NCI-H1105 (cell line): ENCODE results near the gene SETBP1.

Experiments
- DNase-seq: peaks from one replicate; lab custom pipeline; 2025; lab: John Stamatoyannopoulos, UW

Gene SETBP1

DNA sequence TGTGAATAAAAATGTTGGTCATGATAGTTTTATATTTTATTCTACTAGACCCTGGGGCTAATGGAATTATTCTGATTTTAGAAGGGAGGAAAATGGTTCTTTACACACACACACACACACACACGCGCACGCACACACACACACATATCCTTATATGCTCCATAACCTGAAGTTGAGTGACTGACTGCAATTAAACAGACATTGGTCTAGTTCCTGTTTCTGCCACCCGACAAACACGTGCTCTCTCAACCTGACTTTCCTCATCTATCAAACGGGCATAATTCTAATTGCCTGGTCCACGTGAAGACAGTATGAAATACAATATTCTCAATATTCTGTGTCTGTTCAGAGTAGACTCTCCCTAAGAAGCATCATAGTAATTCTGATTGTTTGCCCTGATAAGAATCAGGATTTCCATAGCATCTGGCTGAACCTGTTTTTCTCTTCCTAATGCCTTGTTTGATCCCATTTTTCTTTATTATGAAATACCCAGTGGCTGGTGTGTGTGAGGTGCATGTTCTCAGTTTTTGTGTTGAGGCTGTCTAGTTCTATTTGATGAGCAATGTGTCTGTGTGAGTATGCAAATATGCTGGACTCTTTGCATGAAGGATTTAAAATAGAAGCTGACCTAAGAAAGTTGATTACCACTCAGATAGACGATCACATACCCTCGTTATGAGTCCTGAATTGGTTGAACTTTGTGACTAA is 51.0 kb downstream of the SETBP1 start:
- DNase-seq: no peak

DNA sequence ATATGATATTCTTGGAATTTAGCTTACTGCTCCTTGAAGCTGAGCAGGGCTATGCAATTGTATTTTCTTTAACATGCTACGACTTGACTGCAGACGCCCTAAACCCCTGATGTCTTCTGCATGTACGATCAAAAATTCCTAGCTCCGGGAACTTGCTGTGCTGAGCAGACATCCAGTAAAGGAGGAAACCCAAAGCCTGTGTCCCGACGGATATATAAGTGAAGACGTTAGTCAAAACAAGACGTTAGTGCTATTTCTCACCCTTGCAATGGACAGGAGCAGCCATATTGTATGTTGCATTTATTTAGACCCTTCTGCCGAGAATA is 51.5 kb downstream of the SETBP1 start:
- DNase-seq: no peak

DNA sequence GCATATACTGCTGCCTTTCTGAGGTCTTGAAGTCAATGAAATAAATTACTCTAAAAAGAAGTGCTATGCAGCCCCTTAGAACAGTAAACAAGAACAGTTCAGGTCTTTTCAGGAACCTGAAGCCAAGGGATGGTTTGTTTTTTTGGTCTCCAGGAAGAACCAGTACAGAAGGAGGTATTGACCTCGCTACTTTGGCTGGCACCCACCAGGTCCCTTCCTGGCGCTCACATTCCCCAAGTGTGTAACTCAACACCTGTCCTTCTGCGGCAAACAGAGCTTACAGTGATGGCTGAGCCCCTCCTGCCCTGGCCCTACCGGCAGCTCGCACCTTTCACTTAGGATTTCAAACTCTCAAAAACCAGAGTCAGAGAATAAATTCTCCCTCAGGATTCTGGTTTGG is 51.9 kb downstream of the SETBP1 start:
- no peak for DNase-seq

DNA sequence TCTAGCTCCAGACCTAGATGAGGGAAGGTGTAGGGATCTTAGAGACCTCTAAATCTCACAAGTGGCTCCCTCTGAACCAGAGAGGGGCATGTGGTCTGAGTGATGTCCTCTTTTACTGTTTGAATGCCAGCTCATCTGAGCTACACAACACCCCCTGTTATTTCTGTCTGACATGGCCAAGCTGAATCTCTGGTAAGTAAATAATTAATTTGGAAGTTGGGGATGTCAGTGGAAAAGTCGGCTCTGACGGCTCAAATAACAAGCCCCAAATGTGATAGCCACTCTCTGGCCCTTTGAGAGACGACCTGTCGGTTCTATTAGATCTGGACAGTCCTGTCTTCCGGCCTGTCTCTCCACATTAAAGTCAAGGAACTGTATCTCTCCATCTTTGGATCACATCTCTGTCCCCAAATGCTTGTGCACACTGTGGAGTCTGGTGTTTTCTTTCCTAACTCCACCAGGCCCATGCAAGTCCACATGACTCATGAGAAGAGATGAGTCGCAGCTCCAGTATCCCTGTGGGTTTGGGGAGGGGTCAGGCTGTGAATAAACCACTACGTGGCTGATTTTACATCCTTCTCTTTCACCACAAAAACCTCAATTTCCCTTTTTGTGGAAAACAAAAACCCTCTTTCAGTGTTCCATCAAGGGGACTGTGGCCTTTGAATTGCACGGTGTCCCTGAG is 52.5 kb downstream of the SETBP1 start:
- DNase-seq: no peak

- no peak for DNase-seq
Observed at GRCh38 chr18:44733754-44734465, 53.2 kb downstream of the SETBP1 start.

DNA sequence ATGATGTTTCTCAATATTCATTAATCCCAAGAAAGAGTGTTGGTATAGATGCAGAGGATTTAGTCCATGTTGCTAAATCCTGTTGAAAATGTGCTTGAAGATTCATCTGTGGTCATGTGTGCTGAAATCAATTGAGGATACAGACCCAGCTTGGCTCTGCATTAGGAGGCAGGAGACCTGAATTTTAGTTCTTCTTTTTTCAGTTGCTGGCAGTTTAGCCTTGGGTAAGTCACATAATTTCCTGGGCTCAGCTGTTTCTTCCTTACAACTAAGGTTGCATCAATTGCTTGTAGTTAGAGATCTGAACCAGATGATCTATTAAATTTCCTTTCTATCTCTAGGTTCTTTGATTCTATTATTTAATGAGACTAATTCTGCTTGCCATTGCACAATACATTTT is 54.4 kb downstream of the SETBP1 start:
- DNase-seq: no peak

DNA sequence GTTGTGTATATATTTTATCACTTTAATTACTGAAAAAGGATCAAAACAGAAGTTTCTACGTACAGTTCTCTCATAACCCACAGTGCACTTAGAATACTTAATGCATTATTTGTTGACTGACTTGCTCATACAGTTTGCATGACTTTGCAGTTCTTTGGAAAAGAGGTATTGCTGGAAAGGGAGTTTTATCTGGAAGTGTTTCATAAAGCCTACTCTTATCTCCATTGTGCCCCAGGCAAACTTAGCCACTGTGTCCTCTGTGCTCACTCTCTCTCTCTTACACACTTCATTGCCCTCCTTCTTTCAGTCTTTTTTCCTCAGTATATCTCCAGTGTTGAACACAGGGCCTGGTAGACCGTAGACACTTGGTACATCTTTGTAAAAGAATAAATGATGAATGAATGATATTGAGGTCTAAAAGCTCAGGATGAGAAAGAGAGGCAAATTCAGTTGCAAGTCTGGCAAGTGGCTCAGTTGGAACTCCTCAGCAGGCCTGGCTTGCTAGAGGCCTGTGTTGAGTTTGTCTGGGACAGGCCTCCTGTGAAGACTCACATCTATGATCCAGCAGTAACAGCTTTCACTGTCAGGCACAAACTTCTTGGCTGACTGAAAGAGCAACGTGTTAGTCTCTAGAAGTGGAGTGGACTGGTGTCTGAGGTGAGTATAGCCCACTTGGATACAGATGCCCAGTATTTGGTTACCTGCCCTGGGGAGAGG is 56.1 kb downstream of the SETBP1 start:
- DNase-seq: no peak

- no peak for DNase-seq
Observed at GRCh38 chr18:44737623-44738022, 56.9 kb downstream of the SETBP1 start.

DNA sequence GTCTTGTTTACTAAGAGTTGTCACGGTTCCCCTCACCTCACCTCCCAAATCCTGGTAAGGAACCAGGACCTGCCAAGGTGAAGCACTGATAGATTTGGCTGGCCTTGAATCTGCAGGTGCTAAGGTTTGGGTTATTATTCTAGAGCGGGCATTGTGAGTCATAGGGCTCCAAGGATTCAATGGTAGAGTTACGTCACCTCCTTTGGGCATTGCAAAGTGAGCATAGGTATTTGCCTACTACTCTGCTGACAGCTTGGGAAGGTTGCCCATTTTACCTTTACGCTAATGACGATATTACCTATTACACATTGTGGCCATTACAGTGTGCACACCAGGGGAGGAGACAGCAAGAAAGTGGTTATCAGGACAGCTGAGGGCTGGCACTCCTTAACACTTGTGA is 59.3 kb downstream of the SETBP1 start:
- no peak for DNase-seq

GRCh38 chr18:44741085-44741484 is 60.4 kb downstream of the SETBP1 start:
- DNase-seq: no peak

DNA sequence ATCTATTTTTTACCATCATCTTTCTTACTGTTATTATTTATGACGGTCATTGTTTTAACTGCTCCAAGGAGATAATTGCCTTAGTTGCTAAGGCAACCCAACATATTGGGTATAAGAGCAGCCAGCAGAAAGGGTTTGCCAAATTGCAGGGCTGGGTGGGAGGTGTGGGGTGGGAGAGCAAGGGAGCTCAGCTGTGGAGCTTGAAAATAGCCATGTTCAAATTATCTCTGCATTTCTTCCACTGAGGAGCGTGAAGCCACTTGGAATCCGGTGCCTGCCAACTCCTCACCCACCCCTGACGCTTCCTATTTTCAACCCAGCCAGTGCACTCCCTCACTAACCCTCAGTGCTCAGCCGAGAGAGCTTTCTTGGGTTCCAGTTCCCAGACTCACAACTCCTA is 60.8 kb downstream of the SETBP1 start:
- peak; percentile 45 for DNase-seq

DNA sequence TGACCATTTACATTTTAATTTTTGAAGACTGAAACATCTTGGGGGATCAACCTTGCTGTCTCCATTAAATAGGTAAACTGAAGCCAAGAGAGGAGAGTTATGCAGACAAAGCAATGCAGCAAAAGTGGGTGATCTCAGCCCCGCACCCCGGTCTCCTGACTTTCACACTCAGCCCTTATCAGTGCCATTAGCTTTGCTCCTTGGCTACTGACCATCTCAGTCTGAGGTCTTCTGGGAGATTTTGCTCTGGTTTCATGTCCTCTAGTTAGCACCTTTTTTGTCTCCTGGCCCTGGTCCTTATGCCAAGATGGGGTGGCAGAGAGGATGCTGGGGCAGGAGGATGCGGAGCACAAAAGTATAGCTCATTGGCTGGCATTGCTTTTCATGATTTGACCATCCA is 61.4 kb downstream of the SETBP1 start:
- DNase-seq: no peak

GRCh38 chr18:44742718-44743311 is 62.1 kb downstream of the SETBP1 start:
- peak; percentile 87 for DNase-seq

GRCh38 chr18:44743631-44744030 is 62.9 kb downstream of the SETBP1 start:
- DNase-seq: no peak

- no peak for DNase-seq
Observed at GRCh38 chr18:44744161-44745121, 63.8 kb downstream of the SETBP1 start.

DNA sequence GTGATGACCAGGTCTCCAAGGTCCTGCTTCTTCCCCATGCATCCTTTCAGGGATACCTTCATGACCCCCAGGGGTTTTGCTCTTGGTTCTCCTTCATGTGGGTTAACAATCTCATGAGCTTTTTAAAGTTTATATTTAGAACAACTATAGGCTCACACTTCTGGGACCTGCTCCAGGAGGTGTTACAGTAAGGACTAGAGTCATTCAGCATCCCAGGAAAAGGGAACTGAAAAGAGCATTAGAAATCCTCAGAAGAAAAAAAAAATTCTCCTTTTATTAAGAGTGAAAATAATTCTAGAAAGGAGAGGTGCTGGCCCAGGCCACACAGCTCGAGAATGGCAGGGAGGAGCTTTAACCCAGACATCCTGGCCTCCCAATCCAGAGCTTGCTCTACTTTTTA is 66.5 kb downstream of the SETBP1 start:
- no peak for DNase-seq

- no peak for DNase-seq
Observed at GRCh38 chr18:44748582-44748981, 67.9 kb downstream of the SETBP1 start.

GRCh38 chr18:44750774-44751173 is 70.1 kb downstream of the SETBP1 start:
- no peak for DNase-seq

DNA sequence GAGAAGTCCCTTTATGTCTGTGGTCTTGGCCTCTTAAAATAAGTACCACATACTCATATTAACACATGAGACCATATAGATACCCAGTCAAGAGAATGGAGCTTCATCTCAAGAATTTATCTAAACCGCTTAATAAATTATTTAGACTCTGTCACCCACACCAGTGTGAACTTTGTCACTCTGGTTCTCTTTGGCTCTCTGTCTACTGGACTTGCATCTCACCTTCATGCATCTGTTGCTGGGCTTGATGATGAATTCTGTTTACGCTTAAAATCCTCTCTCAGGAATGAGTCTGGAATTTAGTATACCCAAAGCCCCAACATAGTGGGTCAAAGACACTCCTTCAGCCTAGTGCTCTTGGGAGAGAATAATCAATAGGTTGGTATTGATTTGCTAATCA is 73.9 kb downstream of the SETBP1 start:
- no peak for DNase-seq

- no peak for DNase-seq
Observed at GRCh38 chr18:44758861-44759631, 78.4 kb downstream of the SETBP1 start.
